NCI-H128 (cell line): ENCODE results near the gene PSMD11.

Experiments used
- DNase-seq: peaks from one replicate; lab custom pipeline; 2025; ENCODE audit not compliant: unreplicated experiment; lab: John Stamatoyannopoulos, UW

Gene PSMD11

GRCh38 chr17:32489320-32490100 is 45.2 kb downstream of the PSMD11 start:
- DNase-seq: no peak

GRCh38 chr17:32490101-32490482 is 45.8 kb downstream of the PSMD11 start:
- no peak for DNase-seq

GRCh38 chr17:32491371-32492263 is 47.3 kb downstream of the PSMD11 start:
- DNase-seq: no peak

GRCh38 chr17:32492264-32492589 is 47.9 kb downstream of the PSMD11 start:
- DNase-seq: no peak

- no peak for DNase-seq
Observed at GRCh38 chr17:32492648-32493289, 48.5 kb downstream of the PSMD11 start.

GRCh38 chr17:32493571-32493970 is 49.3 kb downstream of the PSMD11 start:
- DNase-seq: no peak

GRCh38 chr17:32493976-32494513 is 49.7 kb downstream of the PSMD11 start:
- no peak for DNase-seq

- DNase-seq: peak; percentile 39
Observed at GRCh38 chr17:32494621-32495358, 50.5 kb downstream of the PSMD11 start.

- DNase-seq: no peak
Observed at GRCh38 chr17:32495359-32496231, 51.3 kb downstream of the PSMD11 start.

GRCh38 chr17:32496395-32497073 is 52.2 kb downstream of the PSMD11 start:
- DNase-seq: no peak

GRCh38 chr17:32497431-32498205 is 53.3 kb downstream of the PSMD11 start:
- DNase-seq: no peak

GRCh38 chr17:32498391-32498790 is 54.1 kb downstream of the PSMD11 start:
- DNase-seq: no peak

GRCh38 chr17:32502013-32502412 is 57.7 kb downstream of the PSMD11 start:
- DNase-seq: no peak

GRCh38 chr17:32502710-32503109 is 58.4 kb downstream of the PSMD11 start:
- no peak for DNase-seq

- DNase-seq: no peak
Observed at GRCh38 chr17:32503251-32504165, 59.2 kb downstream of the PSMD11 start.

GRCh38 chr17:32504166-32504990 is 60.1 kb downstream of the PSMD11 start:
- no peak for DNase-seq

GRCh38 chr17:32508926-32509325 is 64.6 kb downstream of the PSMD11 start:
- DNase-seq: no peak
